ENCODE data around the gene FAM20C.
A peak's percentile ranks its signal among the peaks of the same experiment; 100 is the strongest.

Gene FAM20C

GRCh38 chr7:191981-192649 is at the start of gene FAM20C:
Gene FAM20C (plus strand): TSS chr7:192571. CDS start chr7:193200, 629 bp downstream.
- peak; percentile 88 for DNase-seq (ENCODE audit: low spot score)

DNA sequence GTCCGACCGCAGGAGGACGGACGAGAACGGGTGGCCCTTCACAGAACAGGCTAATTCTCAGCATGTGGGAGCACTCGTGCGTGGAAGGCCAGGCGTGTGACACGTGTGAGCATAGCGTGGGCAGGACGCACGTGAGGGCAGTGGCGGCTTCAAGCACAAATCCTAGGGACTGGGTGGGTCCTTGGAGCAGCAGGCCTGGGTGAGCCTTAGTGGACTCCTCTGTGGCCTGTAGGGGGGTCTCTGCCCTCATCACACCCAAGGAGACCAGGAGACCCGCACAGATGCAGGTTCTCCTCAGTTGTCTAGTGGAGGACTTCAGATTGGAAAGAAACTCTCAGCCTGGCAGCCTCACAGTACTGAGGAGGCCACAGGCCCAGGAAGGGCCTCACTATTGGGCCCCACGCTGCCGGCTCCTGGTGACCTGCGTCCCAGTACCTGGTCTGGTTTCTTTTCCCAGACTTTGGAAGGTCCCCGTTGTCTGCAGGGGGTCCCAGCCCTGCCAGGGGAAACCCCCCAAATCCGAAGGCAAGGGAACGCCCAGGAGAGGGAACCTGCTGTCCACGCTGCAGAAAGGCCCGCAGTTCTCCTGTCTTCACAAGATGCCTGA is 49.1 kb upstream of the FAM20C start:
- no peak for DNase-seq (ENCODE audit: low spot score)

DNA sequence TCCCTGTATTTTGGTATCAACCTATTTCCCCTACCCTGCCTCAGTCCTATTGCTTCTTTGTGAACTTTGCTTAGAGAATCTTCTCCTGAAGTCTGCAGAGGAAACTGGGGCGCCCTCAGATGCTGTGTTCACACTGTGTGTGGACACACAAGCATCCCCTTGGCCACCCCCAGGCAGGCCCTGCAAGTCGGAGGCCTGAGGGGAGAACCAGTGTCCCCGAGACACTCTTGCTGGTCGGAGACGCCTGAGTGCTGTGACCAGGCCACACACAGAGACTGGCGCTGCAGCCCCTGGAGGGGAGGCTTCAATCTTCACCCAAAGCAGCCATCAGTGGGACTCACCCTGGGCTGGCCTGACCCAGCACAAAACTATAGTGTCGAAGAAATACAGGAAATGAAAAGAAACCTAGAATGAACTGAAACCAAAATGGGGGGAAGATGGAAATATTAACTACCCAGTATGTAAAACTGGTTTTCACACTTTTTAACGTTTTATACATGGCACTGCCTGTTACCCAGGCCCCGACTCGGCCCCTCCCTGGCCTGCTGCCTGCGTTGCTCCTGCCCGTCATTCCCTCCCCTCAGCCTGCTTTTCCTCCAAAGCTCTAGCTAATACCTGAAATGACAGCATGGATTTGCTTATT is 48.4 kb upstream of the FAM20C start:
- no peak for DNase-seq (ENCODE audit: low spot score)

- DNase-seq (ENCODE audit: low spot score): no peak
Measured at GRCh38 chr7:144454-144826, 47.9 kb upstream of the FAM20C start.

DNA sequence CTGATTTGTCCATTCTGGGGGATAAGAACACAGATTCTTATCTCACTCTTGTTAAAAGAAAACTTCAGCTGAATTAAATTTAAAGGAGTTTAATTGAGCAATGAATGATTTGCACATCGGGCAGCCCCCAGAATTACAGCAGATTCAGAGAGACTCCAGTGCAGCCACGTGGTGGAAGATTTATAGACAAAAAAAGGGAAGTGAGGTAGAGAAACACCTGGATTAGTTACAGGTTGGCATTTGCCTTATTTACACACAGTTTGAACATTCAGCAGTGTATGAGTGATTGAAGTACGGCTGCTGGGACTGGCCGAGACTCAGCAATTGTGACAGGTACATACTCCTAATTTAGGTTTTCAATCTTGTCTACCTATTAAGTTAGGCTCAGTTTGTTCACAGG is 46.5 kb upstream of the FAM20C start:
- no peak for DNase-seq (ENCODE audit: low spot score)

- DNase-seq (ENCODE audit: low spot score): no peak
Measured at GRCh38 chr7:148543-148931, 43.8 kb upstream of the FAM20C start.

GRCh38 chr7:148932-149790 is 43.2 kb upstream of the FAM20C start:
- peak; percentile 99 for DNase-seq (ENCODE audit: low spot score)

- no peak for DNase-seq (ENCODE audit: low spot score)
Measured at GRCh38 chr7:149791-150636, 42.4 kb upstream of the FAM20C start.

DNA sequence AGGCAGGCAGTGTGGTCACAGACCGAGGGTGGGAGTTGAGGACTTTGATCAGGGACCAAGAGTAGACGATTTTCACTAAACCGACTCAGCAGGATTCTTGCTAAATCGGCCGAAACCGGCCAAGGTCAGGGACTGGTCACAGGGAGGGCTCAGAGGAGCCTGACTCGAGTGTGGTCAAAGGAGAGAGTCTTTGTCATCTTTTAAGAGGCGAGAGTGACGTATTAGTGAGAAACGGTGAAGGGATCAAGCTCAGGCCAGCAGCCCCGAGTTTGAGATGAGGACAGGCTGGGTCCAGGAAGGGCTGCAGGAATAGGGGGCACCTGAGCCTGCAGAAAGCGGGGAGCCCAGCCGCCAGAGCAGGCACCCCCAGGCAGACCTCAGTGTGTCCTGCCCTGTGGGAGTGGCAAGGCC is 41.6 kb upstream of the FAM20C start:
- DNase-seq (ENCODE audit: low spot score): no peak

DNA sequence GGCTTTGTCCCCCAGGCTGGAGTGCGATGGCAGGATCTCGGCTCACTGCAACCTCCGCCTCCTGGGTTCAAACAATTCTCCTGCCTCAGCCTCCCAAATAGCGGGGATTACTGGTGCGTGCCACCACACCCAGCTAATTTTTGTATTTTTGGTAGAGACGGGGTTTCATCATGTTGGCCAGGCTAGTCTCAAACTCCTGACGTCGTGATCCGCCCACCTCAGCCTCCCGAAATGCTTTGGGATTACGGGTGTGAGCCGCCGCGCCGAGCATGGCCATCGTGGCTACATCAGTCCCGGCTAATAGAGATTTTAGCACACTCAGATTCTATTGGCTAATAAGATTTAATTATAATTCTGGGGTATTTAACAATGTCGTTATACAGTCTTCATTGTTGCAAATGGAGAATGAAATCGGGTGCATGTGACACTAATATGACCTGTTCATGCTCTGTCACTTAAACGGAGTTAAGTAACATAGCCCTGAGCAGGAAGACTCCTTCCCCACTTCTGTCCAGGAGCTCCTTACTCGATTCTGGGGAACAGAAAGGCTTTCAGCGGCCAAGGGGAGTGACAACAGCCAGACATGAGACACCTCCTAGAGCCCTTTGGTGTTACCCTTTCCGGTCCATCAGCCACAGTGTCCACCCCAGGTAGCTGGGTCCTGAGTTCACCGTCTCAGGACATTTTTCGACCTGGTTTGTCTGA is 40.9 kb upstream of the FAM20C start:
- no peak for DNase-seq (ENCODE audit: low spot score)

DNA sequence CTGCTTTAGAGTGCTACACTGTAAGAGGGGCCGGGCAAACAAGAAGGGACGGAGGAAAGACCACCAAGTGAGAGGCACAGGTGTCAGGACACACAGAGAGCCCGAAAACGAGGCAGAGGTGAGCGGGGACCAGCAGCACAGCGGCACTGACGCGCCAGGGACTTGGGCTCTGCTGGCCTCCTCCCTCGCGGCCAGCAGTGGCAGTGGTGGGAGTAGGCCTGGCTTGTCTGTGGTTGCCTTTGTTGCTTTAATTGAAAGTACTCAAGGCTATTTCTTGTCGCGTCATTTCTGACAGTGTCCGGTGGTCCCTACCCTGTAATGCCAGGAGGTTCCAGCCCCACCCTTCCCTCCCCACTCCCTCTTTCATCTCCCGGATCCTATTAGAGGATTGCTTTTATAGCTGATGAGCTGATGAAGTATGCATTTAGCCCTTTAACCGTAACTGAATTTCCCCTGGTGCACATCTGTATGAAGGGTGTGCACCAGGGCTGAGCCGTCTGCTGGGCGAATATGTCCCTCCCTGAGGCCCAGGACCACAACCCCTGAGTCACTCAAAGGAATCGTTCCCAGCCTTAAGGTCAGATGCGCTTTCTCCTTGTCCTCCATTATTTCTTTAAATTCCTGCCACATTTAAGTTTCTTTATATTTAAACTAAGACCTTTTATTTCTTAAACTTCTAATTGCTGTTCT is 39.5 kb upstream of the FAM20C start:
- DNase-seq (ENCODE audit: low spot score): no peak

GRCh38 chr7:153604-154003 is 38.8 kb upstream of the FAM20C start:
- DNase-seq (ENCODE audit: low spot score): no peak

DNA sequence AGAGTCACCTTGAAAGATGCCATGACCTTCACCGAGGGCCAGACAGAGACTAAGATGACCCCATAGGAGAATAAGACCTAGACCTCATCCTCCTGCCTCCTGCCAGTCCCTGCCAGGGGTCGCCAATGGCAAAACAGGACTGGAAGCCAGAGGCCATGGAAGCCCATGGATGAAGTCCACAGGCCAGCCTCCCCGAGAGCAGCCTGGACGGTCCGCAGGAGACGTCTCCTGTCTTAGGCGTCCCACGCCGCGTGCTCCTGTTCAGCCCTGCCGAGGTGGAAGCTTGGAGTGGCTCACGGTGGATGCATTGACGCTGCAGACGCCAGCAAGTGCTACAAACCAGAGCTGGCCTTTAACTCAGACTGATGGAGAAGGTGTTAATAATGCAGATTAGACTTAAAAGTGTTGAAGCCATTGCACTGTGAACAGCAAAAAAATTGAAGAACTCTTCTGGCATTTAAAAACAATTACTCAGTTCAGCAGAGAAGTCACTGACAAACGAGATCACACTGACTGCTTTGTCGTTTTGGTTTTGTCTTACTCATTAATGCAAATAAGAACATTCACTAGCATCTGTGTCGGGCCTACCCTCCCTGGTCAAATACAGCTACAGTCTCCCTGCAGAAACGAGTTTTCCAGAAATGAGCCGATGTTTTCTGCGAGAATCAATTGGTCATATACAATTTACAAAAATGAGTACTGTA is 38.1 kb upstream of the FAM20C start:
- DNase-seq (ENCODE audit: low spot score): peak; percentile 82

DNA sequence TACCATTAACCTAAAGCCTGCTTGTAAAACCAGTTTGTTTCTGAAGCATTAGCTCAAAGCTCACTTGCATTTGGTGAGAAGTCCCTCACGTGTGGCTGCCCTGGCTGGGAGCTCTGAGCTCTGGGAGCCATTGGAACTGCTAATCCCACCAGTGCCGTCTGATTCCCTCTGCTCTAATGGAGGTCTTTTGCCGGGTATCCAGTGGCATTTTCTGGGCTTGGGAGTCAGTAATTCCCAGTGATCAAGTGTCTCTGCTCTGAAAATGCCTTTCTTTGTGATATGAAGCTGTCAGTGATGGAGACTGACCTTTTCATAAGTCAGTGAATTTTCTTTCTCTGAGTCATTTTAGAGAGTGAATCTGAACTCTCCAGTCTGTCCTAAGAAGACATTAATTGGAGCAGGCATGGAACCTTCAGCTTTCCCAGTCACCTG is 36.9 kb upstream of the FAM20C start:
- DNase-seq (ENCODE audit: low spot score): no peak

- DNase-seq (ENCODE audit: low spot score): no peak
Measured at GRCh38 chr7:156111-157007, 36.0 kb upstream of the FAM20C start.

DNA sequence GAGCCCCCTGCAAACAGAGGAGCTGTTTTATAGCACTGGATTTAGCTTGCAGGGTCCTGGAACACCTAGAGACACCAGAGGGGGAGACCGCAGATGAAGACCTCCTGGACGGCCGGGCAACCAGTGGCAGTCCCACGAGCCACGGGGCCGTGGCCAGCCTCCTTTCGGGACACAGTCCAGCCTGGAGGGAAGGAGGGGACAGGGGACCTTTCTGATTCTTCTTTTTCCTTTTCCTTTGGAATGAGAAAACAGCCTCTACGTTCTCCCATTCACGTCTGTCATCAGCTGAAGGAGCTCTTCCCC is 35.4 kb upstream of the FAM20C start:
- no peak for DNase-seq (ENCODE audit: low spot score)

DNA sequence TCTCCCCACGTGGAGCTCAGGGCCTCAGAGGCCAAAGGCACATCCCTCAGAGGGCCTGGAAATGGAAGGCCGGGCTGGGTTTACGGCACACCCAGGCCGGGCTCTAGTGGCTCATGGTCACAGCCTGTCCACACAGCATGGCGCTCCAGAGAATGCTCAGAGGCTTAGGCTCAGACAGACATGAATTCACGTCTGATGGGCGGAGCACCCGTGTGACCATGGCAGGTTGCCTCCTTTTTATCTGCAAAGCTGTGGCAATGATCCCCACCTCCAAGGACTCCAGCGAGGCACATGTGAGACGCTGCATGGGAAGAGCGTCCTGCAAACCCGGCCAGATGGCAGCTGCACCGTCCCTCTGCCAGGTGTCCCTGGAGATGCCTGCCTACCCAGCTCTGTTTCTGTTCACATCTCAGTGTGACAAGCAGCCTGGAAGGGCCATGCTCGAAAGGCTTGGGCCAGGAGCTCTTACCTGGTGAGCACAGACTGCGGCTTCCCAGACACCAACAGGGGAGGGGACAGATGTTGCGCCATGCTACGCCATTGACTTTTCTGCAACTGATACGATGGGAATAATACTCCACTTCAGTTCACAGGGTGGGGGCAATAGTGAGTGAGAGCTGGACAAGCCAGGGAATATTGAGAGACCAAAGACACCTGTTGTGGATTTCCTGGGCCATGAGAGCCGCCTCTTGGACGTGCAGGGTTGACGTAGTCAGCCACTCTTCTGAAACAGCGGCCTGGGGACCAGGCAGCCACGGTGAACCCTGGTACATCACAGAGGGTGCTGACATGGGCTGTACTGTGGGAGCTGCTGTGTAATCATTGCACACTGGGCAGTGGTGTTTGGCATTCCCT is 34.4 kb upstream of the FAM20C start:
- DNase-seq (ENCODE audit: low spot score): no peak

DNA sequence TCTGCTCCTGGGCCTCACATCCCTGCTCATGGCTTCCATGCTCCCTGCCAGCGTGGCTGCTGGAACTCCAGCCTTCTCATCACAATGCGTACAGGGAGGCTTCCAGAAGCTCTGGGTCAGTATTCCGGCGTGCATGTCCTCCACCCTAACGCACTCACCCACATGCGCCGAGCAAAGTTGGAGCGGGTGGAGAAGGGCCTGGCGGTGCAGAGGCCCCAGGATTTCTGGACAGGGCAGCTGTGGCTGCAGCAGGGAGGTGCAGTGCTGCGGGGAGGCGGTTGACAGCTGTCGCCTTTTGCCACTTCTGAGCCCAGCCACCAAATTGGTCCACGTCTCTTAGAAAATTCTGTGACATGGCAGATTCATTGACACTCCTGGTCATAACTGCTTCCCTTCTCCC is 33.6 kb upstream of the FAM20C start:
- no peak for DNase-seq (ENCODE audit: low spot score)
